NT2/D1 (cell line): Measurements from ENCODE around the gene CD46.

ENCODE experiments used
- SUZ12 ChIP-seq: IDR thresholded peaks from 2 replicates; pipeline ENCODE4 v1.6.1; 2011; ENCODE audit not compliant: insufficient read length, insufficient read depth; ENCODE audit errors: extremely low read depth
- YY1 ChIP-seq: IDR thresholded peaks from 2 replicates; pipeline ENCODE4 v1.6.1; 2011; ENCODE audit not compliant: insufficient read length, insufficient read depth

- TF ChIP-seq YY1 (no peak), SUZ12 (no peak)
Observed at GRCh38 chr1:207711285-207711684, 40.6 kb upstream of the CD46 start.
